Tibial nerve (tissue), 4 donors: ENCODE results near the gene LEF1.

Experiments
- CTCF ChIP-seq, 5 experiments: fragments of 200-600 bp in 3 of 5; fragments of 450-650 bp in 2 of 5; sonication (generic) in 3 of 5; IDR thresholded peaks; one replicate each; pipeline ENCODE4 v1.5.1; 2016 to 2019; ENCODE audit warnings: antibody characterized with exemption in 5 of 5, mild to moderate bottlenecking in 3 of 5, moderate library complexity in 2 of 5
- EP300 ChIP-seq, 2 donors: sonication (generic); formaldehyde crosslinking; IDR thresholded peaks; one replicate each; pipeline ENCODE4 v1.6.1; 2017; ENCODE audit warnings: antibody characterized with exemption in 2 of 2, mild to moderate bottlenecking in 1 of 2
- POLR2A ChIP-seq, 2 donors: fragments of 450-650 bp; IDR thresholded peaks; one replicate each; pipeline ENCODE4 v1.6.1; 2017; ENCODE audit warnings: antibody characterized with exemption in 2 of 2, mild to moderate bottlenecking in 2 of 2, moderate library complexity in 2 of 2

DNA sequence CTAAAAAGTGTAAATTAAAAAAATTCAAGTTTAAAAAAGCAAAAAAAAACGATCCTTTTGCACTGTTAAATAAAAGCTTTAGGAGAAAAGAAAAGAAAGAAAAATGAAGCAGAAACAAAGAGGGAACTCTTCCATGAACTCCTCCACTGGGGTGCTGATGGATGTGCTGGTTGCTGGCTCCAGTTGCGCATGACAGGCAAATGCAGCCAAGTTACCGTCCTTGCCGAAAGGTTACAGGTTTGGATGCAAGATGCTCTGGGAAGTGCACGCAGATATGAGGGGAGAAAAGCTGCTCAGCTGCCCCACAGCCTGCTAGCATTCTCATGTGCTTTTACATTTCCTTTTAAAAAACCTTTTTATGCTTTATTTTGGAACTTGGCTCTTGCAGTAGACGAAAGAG, 120.6 kb downstream of the LEF1 start:
- TF ChIP-seq CTCF (IDR thresholded peaks at IDR 0.05) (no peak), POLR2A (IDR thresholded peaks at IDR 0.05) (no peak), EP300 (IDR thresholded peaks at IDR 0.05) (no peak)
